Mucosa of rectum (tissue), 2 donors: ENCODE results near the gene FAM222A.
A peak's percentile ranks its signal among the peaks of the same experiment; 100 is the strongest.

Experiments
- H3K27ac ChIP-seq, 2 donors: one replicate each; pipeline ENCODE4 v1.7.0; 2013; ENCODE audit warnings: inconsistent platforms in 2 of 2, low read depth in 2 of 2, low read length in 2 of 2
- H3K27me3 ChIP-seq, 2 donors: one replicate each; pipeline ENCODE4 v1.7.0; 2013; ENCODE audit warnings: low read length in 2 of 2; ENCODE audit not compliant: control insufficient read depth in 2 of 2, insufficient read depth in 2 of 2
- H3K36me3 ChIP-seq, 2 donors: one replicate each; pipeline ENCODE4 v1.7.0; 2013; ENCODE audit warnings: low read length in 2 of 2; ENCODE audit not compliant: control insufficient read depth in 2 of 2, insufficient read depth in 2 of 2
- H3K4me1 ChIP-seq, 2 donors: one replicate each; pipeline ENCODE4 v1.7.0; 2013; ENCODE audit warnings: low read length in 2 of 2, mild to moderate bottlenecking in 1 of 2; ENCODE audit not compliant: control insufficient read depth in 2 of 2, insufficient read depth in 2 of 2
- H3K4me3 ChIP-seq, 2 donors: one replicate each; pipeline ENCODE4 v1.7.0; 2013; ENCODE audit warnings: low read length in 2 of 2
- H3K9ac ChIP-seq, 2 donors: one replicate each; pipeline ENCODE4 v1.7.0; 2013; ENCODE audit warnings: low read length in 2 of 2, low read depth in 1 of 2, mild to moderate bottlenecking in 1 of 2
- H3K9me3 ChIP-seq, 2 donors: one replicate each; pipeline ENCODE4 v1.7.0; 2013; ENCODE audit warnings: low read length in 2 of 2; ENCODE audit not compliant: control insufficient read depth in 2 of 2
- donor health status: healthy.
- donor health status: Normal muscosa, but diverticular disease.

Gene FAM222A

DNA sequence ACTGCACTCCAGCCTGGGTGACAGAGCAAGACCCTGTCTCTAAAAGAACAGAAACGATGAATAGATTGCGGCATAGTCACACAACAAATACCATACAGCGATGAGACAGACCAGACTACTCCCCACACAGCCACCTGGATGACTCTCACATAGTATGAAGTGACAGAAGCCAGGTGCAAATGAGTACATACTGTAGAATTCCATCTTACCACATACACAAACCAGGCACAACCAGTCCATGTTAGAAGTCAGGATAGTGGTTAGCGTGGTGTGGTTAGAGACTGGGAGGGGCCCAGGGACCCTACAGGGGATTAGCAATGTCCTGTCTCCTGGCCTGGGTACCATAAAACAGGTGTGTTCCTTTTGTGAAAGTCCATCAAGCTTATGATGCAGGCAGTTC is 53.8 kb downstream of the FAM222A start:
- no peaks in the 10 kb centered on the region for H3K27me3 ChIP-seq
- H3K4me3 ChIP-seq = no peak overlapping the region
- H3K9ac ChIP-seq = no peak overlapping the region
- H3K27ac ChIP-seq = no peak overlapping the region
- H3K4me1 ChIP-seq = peaks cover 0 to 3% of the 10 kb centered on the region in 2 donors
- H3K36me3 ChIP-seq = no peaks in the 10 kb centered on the region
- H3K9me3 ChIP-seq = no peaks in the 10 kb centered on the region

DNA sequence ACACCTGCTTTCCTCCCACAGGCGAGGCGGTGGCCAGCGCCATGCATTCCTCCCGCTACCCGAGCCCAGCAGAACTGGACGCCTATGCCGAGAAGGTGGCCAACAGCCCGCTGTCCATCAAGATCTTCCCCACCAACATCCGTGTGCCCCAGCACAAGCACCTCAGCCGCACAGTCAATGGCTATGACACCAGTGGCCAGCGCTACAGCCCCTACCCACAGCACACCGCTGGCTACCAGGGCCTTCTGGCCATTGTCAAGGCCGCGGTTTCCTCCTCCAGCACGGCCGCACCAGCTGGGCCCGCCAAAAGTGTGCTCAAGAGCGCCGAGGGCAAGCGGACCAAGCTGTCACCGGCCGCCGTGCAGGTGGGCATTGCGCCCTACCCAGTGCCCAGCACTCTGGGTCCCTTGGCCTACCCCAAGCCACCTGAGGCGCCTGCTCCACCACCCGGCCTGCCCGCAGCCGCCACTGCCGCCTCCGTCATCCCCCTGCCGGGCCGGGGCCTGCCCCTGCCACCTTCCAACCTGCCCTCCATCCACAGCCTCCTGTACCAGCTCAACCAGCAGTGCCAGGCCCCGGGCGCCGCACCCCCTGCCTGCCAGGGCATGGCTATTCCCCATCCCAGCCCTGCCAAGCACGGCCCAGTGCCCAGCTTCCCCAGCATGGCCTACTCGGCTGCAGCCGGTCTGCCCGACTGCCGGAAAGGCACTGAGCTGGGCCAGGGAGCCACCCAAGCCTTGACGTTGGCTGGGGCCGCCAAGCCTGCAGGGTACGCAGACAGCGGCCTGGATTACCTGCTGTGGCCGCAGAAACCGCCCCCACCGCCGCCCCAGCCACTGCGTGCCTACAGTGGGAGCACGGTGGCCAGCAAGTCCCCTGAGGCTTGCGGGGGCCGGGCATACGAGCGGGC is 54.6 kb downstream of the FAM222A start:
- no peaks in the 10 kb centered on the region for H3K36me3 ChIP-seq
- H3K9me3 ChIP-seq = no peaks in the 10 kb centered on the region
- H3K9ac ChIP-seq = no peak overlapping the region
- H3K4me3 ChIP-seq = no peak overlapping the region
- no peaks in the 10 kb centered on the region for H3K27me3 ChIP-seq
- no peak overlapping the region for H3K27ac ChIP-seq
- peaks cover 0 to 2% of the 10 kb centered on the region in 2 donors for H3K4me1 ChIP-seq

DNA sequence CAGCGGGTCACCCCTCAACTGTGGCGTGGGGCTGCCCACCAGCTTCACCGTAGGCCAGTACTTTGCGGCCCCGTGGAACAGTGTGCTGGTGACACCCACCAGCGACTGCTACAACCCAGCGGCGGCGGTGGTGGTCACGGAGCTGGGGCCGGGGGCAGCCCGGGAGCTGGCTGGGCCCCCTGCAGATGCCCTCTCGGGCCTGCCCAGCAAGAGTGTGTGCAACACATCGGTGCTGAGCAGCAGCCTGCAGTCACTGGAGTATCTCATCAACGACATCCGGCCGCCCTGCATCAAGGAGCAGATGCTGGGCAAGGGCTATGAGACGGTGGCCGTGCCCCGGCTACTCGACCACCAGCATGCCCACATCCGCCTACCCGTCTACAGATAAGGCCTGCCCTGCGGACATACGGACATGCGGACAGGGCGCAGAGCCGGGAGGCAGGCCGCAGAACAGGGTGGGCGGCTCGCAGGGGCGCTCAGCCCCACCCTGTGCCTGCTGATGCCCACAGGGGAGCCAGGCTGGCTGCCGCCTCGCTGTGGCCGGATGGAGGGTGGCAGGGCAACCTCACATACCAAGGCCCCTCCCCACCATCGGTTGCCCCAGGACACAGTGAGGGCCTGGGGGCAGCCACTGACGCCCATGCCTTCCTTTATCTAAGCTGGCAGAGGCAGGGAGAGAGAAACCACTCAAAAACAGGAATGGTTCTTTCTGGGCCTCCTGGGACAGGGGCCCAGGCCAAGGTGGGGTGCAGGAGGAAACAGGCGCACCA is 55.5 kb downstream of the FAM222A start:
- Histone ChIP-seq H3K27ac (no peak overlapping the region), H3K27me3 (no peaks in the 10 kb centered on the region), H3K9me3 (no peaks in the 10 kb centered on the region), H3K4me3 (no peak overlapping the region), H3K36me3 (no peaks in the 10 kb centered on the region), H3K4me1 (peaks cover 0 to 7% of the 10 kb centered on the region in 2 donors), H3K9ac (no peak overlapping the region)

DNA sequence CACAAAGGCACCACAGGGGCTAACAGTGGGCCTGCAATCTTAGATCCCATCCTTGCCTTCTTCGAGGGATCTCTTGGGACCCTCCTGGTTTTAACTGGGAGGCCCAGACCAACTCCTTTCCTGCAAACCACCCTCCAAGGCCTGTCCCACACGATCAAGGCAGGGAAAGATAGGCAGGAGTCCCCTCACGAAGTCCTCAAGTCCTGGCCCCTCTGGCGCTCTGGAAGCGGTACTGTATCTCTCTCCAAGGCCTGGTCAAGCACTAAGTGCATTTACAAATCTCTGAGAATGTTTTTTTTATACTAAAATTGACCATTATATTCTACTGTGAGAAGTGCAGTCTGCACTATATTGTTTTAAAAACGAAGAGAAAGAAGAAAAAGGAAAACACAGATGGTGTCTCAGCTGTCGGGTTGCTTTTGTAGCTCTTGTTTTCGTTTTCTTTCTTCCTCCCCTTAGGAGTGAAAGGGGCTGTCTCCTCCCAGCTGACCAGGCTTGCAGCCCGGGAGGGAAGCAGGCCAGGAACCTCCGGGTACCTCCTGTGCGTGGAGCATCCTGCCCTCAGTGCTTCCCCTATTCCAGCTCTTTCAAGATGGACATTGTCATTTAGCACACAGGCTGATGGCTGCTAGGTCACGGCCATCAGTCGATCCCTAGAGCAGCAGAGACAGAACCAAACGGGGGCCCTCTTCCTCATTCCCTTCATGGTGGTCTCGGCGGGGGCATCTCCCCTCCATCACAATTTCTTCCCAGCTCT is 56.7 kb downstream of the FAM222A start:
- Histone ChIP-seq H3K9me3 (no peaks in the 10 kb centered on the region), H3K27ac (no peak overlapping the region), H3K36me3 (no peaks in the 10 kb centered on the region), H3K4me3 (no peak overlapping the region), H3K27me3 (peaks cover 0 to 1% of the 10 kb centered on the region in 2 donors), H3K9ac (no peak overlapping the region), H3K4me1 (peaks cover 0 to 7% of the 10 kb centered on the region in 2 donors)

DNA sequence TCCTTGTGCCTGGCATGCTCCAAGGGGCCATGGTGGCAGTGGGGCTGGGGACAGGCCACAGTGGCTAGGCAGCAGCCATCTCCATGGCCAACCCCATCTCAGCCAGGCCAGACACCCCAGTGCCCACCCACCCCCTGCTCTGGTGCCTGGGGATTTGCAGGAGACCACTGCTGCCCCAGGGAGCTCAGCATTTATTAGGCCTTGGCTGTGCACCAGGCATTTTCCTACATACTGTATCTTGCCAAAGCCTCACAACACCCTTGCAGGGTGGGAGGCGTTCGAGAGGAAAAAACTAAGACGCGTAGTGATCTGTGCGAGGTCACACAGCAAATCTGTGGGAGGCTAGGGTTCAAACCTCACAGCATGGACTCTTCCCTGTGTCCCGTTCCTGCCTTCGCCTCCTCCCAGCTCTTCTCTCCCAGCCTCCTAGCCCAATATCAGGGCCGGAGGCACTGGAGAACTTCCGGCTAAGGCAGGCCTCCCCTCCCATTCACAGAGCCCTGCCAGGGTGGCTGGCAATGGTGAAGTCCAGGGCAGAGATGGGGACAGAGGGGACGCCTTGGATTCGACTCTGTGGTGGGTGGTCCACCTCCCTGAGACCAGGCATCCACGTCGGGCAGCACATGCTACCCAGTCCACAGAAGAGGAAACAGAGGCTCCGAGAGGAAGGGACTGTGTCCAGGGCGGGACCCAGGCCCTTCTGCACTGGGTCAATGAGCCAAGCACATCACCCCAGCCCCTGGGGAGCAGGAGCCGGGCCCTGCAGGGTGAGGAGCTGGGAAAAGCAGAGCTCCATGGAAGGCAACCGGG is 57.4 kb downstream of the FAM222A start:
- Histone ChIP-seq H3K4me3 (no peak overlapping the region), H3K27me3 (peaks cover 0 to 1% of the 10 kb centered on the region in 2 donors), H3K27ac (no peak overlapping the region), H3K9ac (no peak overlapping the region), H3K9me3 (no peaks in the 10 kb centered on the region), H3K4me1 (peaks cover 0 to 7% of the 10 kb centered on the region in 2 donors), H3K36me3 (no peaks in the 10 kb centered on the region)

DNA sequence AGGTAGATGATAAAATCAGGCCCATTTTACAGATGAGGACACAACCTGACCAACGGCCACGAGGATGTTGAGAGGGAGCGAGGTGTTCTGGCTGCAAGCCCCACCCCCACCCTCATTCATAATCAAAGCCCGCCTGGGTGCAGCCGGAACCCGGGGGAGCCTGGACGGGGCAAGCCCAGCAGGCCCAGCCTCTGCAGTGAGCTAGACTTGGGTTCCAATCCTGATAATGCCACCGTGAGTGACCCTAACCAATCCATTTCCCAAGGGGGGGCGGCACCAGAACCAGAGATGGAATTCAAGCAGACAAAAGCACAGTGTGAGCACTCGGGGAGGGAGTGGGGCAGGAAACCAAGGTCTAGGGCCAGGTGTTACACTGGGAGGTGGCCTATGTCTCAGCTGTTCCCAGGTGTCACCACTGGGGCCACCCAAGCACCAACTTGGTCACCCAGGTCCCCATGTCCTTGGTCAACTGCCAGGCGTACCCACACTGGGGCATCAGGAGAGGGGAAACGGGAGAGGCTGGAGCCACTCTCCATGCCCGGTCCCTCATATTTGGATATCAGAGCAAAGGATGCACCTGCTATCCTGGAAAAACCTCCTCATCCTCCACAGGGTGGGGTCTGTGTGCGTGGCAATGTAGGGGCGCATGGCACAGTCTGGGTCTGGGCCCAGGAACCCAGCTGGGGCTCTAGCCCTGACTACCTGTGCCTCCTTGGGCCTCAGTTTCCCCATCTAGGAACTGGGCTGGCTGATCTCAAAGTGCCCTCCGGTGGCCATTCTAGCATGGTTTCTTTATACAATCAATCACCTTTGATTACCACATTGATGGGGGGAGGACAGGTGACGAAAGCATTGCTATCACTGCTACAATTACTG is 58.4 kb downstream of the FAM222A start:
- H3K9ac ChIP-seq = no peak overlapping the region
- H3K27me3 ChIP-seq = peaks cover 0 to 1% of the 10 kb centered on the region in 2 donors
- no peaks in the 10 kb centered on the region for H3K36me3 ChIP-seq
- H3K4me3 ChIP-seq = no peak overlapping the region
- no peak overlapping the region for H3K27ac ChIP-seq
- no peaks in the 10 kb centered on the region for H3K9me3 ChIP-seq
- peaks cover 0 to 7% of the 10 kb centered on the region in 2 donors for H3K4me1 ChIP-seq

DNA sequence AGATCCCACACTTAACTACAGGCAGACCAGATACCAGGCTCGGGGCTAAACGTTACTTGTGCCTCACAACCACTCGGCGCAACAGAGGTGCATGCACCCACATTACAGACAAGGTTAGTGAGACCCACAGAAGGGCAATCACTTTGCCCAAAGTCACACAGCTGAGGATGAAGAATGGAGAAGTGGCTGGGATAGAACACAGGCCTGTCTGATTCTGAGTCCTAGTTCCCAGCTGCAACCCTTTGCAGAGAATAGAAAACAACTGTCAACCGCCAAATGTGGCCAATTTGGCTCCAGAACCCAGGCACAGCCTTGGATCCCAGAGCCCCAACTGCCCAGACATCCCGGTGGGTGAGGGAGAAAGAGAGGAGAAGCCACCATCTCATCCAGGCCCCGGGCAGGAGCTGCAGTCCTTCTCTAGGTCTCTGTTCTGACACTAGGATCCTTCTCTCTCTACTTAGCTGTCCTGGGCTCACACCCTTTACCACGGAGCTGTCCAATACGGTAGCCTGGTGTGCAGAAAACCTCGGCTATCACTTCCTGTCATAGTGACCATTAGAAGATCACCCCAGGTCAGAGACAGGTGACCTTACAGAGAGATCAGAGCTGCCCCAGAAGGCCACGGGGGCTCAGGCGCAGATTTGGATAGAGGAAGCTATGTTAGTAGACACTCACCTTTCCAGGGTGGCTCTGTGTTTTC is 59.1 kb downstream of the FAM222A start:
- no peak overlapping the region for H3K27ac ChIP-seq
- H3K4me3 ChIP-seq = no peak overlapping the region
- H3K9me3 ChIP-seq = no peaks in the 10 kb centered on the region
- no peak overlapping the region for H3K9ac ChIP-seq
- H3K36me3 ChIP-seq = no peaks in the 10 kb centered on the region
- H3K27me3 ChIP-seq = peaks cover 0 to 1% of the 10 kb centered on the region in 2 donors
- peaks cover 0 to 7% of the 10 kb centered on the region in 2 donors for H3K4me1 ChIP-seq

DNA sequence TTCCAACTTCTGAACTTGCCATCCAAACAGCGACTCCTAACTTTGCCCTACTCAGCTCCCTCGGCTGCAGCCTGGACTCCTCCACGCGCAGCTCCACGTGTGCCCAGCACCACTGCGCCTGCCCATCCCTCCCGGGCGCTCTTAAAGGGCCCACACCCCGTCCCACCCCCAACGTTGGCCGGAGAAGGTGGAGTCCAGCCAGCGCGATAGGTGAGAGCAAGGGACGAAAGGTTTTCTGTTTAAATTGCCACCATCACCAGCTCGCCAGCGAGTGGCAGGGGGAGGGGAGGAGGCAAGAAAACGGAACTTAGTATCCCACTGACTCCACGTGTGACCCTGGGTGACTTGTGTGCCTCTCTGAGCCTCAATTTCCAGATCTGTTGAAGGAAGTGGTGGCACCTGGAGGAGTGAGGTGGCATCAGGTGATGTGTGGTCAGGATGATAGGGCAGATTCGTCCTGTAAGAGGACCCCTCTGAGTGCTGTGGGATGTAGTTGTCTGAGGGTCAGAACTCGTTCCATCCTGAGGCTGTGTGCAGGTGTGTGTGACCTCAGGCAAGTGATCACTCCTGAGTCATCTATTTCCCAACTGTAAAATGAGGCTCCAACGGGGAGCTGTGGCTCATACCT is 59.9 kb downstream of the FAM222A start:
- Histone ChIP-seq H3K4me1 (peaks cover 0 to 7% of the 10 kb centered on the region in 2 donors), H3K4me3 (peak overlapping the region; percentile 23 to 37), H3K27me3 (peaks cover 0 to 1% of the 10 kb centered on the region in 2 donors), H3K27ac (no peak overlapping the region), H3K36me3 (no peaks in the 10 kb centered on the region), H3K9ac (no peak overlapping the region), H3K9me3 (no peaks in the 10 kb centered on the region)
